ENCODE data around the gene IFT81.

IFT81 gene

GRCh38 chr12:110159671-110160245 is 35.6 kb downstream of the IFT81 start:
- DNase-seq = no peak

- DNase-seq = no peak
Measured at GRCh38 chr12:110165540-110166159, 41.5 kb downstream of the IFT81 start.

- no peak for DNase-seq
Measured at GRCh38 chr12:110168732-110169455, 44.7 kb downstream of the IFT81 start.

DNA sequence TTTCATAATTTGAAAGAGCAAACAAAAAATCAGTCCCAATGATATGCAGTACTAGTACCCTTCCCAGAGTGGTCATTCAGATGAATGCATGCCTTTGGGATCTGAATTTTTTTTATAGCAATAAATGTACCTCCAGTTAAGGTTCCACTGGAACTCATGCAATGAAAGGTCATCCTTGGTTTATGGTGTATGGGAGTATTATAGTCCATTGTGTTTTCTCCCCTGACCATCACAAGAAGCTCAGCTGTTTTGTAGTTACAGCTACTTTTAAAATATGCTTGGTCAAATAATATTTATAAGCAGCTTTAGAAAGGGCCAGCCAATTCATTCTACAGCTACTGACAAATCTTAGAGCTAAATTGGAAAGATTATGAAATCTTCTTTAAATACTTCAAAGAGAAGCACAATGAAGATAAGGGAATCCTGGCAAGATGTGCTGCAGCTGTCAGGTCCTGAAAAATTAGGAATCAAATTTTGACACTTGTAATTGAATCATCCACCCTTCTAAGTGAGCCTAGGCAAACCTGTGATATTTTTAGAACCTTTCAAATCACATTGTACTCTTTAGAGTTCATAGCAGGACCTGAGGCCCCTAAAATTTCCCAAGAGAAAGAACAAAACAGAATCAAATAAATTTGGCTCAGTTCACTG is 46.5 kb downstream of the IFT81 start:
- no peak for DNase-seq

GRCh38 chr12:110171186-110171538 is 47.0 kb downstream of the IFT81 start:
- DNase-seq = no peak

GRCh38 chr12:110171636-110172035 is 47.5 kb downstream of the IFT81 start:
- DNase-seq = no peak

DNA sequence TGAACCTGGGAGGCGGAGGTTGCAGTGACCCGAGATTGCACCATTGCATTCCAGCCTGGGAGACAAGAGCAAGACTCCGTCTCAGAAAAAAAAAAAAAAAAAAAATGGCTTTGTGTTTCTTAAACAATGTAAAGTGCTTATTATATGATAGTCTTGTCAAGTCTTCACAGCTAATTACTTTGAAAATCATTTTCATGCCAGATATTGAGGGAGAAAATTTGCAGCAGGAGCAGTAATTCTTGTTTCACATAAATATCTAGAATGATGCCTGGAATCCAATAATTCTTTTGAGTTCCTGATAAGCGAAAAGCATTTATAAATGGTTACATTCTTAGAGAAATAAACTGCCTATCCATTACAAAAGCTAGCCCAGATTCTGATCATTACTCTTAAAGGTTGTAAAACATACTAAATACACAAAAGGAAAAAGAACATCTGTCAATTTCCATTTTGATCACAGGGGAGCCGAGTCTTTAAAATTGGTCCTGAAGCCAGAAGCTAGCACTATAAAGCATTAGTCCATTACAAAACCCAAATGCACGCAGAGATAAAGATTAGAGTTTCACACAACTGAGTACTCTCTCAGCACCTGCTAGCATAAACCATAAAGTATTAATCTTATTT is 50.3 kb downstream of the IFT81 start:
- DNase-seq = no peak

DNA sequence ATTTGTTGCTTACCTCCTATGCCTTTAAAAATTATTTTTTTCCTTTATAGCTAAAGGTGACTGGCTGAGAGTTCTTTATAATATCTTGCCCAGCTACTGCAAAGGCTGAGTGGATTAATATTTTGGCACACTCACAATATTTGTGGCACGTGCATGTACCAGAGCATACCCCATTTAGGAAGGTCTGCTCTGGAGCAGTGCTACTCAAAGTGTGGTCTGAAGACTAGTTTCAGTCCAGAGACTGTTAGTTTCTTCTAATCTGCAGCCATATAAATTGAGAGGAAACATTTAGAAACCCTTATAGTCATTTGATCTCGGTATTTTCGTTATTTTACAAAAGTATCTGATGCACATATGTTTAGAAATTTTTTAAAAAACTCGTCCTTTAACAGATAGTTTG is 51.0 kb downstream of the IFT81 start:
- no peak for DNase-seq

GRCh38 chr12:110176745-110177144 is 52.6 kb downstream of the IFT81 start:
- DNase-seq = no peak

DNA sequence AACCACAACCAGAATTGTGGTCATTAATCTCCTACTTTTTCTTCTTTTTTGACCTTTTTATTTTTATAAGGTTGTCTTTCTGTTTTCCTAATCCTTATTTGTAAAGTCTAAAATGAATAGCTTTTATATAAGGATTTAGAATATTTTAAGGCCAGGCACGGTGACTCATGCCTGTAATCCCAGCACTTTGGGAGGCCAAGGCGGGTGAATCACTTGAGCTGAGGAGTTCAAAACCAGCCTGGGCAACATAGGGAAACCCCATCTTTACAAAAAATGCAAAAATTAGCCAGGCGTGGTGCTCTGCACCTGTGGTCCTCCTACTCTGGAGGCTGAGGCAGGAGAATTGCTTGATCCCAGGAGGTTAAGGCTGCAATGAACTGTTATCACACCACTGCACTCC is 55.1 kb downstream of the IFT81 start:
- no peak for DNase-seq

DNA sequence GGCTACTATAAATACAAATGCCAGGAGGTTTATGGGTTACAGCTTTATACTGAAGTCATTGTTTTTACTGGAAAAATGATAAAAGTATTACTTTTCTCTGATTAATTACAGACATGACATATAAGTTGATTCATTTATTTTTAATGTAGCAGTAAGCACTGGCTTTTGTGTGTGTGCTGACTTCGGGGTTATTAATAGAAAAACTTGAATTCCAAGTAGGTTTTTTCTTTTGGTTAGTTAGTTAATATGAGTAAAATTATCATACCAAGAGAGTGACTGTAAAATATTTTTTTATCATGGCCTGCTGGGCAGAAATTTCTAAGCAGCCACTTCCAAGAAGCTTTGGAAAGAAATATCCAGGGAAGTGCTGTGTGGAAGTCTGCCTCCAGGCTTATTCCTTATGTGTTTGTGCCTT is 56.4 kb downstream of the IFT81 start:
- DNase-seq = no peak

GRCh38 chr12:110182281-110182680 is 58.1 kb downstream of the IFT81 start:
- peak; percentile 55 for DNase-seq

DNA sequence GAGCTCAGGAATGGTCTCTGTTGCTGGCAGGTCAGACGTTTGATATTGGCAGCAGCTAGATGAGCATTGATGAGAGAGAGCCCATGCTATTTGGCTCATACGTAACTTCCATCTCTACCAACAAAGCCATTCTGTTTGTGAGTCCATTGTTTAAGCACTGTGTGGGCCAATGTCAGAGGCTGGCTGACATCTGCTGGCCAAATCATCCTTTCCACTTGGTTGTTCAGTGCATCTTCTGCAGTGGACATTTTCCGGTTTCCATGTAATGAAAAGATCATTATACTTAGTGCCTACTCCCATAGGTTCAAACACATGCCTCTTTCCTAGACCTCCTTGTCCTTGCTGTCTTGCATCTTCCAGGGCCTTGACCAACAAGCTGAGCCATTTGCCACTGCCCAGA is 59.2 kb downstream of the IFT81 start:
- DNase-seq = no peak

GRCh38 chr12:110185626-110186025 is 61.5 kb downstream of the IFT81 start:
- DNase-seq = no peak

GRCh38 chr12:110186059-110186458 is 61.9 kb downstream of the IFT81 start:
- no peak for DNase-seq

DNA sequence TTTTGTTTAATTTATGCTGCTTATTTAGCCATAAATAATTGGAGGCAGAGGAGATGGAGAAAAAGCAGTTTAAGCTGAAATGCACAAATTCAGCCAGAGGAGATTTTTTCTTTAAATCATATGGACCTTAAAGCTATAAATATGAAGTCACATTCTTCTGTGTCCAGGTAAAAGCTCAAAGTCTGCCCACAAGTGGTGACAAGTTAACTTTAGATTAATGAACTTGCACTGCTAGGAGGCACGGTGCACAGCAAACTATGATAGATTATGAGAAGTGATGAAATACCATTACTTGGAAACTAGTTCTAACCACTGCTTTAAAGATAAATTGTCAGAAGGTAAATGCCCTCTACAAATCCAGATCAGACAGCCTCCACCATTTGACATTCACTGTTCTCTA is 69.0 kb downstream of the IFT81 start:
- DNase-seq = no peak

DNA sequence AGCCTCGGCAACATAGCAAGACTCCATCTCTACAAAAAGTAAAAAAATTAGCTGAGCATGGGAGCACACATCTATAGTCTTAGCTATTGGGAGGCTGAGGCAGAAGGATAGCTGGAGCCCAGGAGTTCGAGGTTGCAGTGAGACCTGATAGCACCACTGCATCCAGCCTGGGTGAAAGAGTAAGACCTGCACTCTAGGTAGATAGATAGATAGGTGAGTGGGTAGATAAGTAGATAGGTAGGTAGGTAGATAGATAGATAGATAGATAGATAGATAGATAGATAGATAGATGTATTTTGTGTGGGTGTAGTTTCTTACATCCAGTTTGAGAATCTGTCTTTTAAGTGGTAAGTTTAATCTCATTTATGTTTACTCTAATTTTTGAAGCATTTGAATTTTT is 72.8 kb downstream of the IFT81 start:
- DNase-seq = no peak

GRCh38 chr12:110198386-110198785 is 74.2 kb downstream of the IFT81 start:
- no peak for DNase-seq

GRCh38 chr12:110199339-110200123 is 75.4 kb downstream of the IFT81 start:
- peak; percentile 49 for DNase-seq

DNA sequence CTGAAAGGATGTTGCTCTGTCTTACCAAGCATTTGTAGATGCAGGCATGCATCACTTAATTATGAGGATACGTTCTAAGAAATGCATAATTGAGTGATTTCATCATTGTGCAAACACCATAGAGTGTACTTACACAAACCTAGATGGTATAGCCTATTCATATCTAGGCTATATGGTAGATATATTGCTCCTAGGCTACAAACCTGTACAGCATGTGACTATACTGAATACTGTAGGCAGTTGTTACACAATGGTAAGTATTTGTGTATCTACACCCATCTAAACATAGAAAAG is 75.9 kb downstream of the IFT81 start:
- no peak for DNase-seq

- no peak for DNase-seq
Measured at GRCh38 chr12:110201995-110202394, 77.8 kb downstream of the IFT81 start.

- DNase-seq = no peak
Measured at GRCh38 chr12:110203546-110203945, 79.4 kb downstream of the IFT81 start.

DNA sequence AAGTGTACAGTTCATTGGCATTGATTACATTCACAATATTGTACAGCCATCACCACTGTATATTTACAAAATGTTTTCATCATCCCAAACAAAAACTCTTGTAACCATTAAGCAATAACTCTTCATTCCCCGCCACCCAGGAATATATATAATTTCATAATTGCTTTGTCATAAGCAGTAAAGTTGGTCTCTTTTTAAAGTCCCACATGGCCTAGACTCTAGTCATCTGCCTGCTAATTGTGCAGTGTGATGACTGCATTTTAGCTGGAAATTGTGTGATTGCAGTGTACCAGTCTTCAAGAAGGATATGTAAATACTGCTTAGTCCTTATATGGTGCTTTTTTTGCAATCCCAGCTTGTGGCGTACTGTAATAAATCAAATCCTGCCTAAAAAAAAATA is 81.8 kb downstream of the IFT81 start:
- no peak for DNase-seq
